ENCODE data around the gene ADSS1. TPM values are rescaled to one million over a fixed set of nuclear protein-coding genes. Genes with fewer than 3 reads are reported as not detected.

ADSS1 gene
- total RNA-seq, 1 experiment from 2014 or later: 10.0 TPM

DNA sequence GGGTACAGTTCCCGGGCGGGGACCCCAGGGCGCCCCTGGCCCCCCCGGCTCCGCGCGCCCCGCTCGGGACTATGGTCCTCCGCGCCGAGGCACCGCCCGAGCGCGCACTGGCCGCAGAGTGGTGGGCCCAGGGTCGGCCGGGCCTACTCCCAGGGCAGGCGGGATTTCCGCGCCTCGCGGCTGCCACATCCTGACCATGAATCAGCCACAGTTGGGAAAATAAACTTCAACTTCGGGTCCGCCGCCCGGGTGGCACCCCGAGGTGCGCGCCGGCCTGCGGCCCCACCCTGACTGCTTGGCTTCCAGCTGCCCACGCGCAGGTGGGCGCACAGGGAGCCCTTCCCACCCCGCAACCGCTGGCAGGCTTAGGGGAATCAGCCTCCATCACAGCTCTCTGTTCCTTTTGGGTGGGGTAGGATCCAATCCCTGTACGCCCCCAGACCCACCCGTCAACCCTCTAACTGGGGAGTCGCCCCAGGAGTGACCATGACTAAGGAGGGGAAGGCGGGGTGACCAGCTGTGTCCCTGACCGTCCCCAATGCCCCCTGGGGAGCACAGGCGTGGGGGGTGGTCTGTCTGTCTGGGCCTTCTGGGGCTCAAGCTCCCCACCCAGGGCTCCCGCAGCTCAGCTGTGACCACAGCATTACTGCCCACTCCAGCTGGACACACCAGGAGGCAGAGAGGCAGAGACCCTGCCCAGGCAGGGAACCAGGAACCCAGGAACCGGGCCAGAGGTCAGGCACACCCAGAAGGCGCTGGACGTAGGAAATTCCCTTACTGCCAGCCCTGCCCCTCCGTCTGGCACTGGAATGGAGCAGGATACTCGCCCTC lies 33.9 kb upstream of the ADSS1 start:
- peaks cover under 1% of the 10 kb centered on the region; the same call in 1 of the 2 replicates for H3K9me3 Mint-ChIP-seq
- ChIA-PET CTCF (interaction anchor here (1.4 to 1.7 kb wide), 2 partner anchors 21 to 30 kb away, joined by 3 to 4 read pairs; no protein-coding TSS in a partner anchor), POLR2A (no interaction called here)
- peak overlapping the region; percentile 62 for H3K4me3 Mint-ChIP-seq
- no peaks in the 10 kb centered on the region for H3K36me3 Mint-ChIP-seq
- H3K27ac Mint-ChIP-seq: no peak overlapping the region
- H3K4me1 Mint-ChIP-seq: peaks cover 37% of the 10 kb centered on the region
- H3K27me3 Mint-ChIP-seq (ENCODE audit: low read depth): no peaks in the 10 kb centered on the region; the same call in 1 of the 2 replicates
- ATAC-seq (no peak), DNase-seq (ENCODE audit: low spot score) (no peak)
- TF ChIP-seq ZNF263 (CRISPR knock-in tag; IDR thresholded peaks at IDR 0.05; ENCODE audit: low read depth): no peak
- no peak for TF ChIP-seq NFE2L1 (CRISPR knock-in tag; IDR thresholded peaks at IDR 0.05)
- TF ChIP-seq, protein P1, sequence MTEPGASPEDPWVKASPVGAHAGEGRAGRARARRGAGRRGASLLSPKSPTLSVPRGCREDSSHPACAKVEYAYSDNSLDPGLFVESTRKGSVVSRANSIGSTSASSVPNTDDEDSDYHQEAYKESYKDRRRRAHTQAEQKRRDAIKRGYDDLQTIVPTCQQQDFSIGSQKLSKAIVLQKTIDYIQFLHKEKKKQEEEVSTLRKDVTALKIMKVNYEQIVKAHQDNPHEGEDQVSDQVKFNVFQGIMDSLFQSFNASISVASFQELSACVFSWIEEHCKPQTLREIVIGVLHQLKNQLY (CRISPR knock-in tag; IDR thresholded peaks at IDR 0.05): no peak
- no peak for TF ChIP-seq SOX15 (CRISPR knock-in tag; IDR thresholded peaks at IDR 0.05)
- TF ChIP-seq, protein P2, sequence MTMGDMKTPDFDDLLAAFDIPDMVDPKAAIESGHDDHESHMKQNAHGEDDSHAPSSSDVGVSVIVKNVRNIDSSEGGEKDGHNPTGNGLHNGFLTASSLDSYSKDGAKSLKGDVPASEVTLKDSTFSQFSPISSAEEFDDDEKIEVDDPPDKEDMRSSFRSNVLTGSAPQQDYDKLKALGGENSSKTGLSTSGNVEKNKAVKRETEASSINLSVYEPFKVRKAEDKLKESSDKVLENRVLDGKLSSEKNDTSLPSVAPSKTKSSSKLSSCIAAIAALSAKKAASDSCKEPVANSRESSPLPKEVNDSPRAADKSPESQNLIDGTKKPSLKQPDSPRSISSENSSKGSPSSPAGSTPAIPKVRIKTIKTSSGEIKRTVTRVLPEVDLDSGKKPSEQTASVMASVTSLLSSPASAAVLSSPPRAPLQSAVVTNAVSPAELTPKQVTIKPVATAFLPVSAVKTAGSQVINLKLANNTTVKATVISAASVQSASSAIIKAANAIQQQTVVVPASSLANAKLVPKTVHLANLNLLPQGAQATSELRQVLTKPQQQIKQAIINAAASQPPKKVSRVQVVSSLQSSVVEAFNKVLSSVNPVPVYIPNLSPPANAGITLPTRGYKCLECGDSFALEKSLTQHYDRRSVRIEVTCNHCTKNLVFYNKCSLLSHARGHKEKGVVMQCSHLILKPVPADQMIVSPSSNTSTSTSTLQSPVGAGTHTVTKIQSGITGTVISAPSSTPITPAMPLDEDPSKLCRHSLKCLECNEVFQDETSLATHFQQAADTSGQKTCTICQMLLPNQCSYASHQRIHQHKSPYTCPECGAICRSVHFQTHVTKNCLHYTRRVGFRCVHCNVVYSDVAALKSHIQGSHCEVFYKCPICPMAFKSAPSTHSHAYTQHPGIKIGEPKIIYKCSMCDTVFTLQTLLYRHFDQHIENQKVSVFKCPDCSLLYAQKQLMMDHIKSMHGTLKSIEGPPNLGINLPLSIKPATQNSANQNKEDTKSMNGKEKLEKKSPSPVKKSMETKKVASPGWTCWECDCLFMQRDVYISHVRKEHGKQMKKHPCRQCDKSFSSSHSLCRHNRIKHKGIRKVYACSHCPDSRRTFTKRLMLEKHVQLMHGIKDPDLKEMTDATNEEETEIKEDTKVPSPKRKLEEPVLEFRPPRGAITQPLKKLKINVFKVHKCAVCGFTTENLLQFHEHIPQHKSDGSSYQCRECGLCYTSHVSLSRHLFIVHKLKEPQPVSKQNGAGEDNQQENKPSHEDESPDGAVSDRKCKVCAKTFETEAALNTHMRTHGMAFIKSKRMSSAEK (CRISPR knock-in tag; IDR thresholded peaks at IDR 0.05; ENCODE audit: borderline replicate concordance): no peak
- no peak for TF ChIP-seq MXD4 (CRISPR knock-in tag; IDR thresholded peaks at IDR 0.05; ENCODE audit: borderline replicate concordance)
- TF ChIP-seq, protein P3, sequence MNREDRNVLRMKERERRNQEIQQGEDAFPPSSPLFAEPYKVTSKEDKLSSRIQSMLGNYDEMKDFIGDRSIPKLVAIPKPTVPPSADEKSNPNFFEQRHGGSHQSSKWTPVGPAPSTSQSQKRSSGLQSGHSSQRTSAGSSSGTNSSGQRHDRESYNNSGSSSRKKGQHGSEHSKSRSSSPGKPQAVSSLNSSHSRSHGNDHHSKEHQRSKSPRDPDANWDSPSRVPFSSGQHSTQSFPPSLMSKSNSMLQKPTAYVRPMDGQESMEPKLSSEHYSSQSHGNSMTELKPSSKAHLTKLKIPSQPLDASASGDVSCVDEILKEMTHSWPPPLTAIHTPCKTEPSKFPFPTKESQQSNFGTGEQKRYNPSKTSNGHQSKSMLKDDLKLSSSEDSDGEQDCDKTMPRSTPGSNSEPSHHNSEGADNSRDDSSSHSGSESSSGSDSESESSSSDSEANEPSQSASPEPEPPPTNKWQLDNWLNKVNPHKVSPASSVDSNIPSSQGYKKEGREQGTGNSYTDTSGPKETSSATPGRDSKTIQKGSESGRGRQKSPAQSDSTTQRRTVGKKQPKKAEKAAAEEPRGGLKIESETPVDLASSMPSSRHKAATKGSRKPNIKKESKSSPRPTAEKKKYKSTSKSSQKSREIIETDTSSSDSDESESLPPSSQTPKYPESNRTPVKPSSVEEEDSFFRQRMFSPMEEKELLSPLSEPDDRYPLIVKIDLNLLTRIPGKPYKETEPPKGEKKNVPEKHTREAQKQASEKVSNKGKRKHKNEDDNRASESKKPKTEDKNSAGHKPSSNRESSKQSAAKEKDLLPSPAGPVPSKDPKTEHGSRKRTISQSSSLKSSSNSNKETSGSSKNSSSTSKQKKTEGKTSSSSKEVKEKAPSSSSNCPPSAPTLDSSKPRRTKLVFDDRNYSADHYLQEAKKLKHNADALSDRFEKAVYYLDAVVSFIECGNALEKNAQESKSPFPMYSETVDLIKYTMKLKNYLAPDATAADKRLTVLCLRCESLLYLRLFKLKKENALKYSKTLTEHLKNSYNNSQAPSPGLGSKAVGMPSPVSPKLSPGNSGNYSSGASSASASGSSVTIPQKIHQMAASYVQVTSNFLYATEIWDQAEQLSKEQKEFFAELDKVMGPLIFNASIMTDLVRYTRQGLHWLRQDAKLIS (CRISPR knock-in tag; IDR thresholded peaks at IDR 0.05; ENCODE audit: borderline replicate concordance): no peak
- TF ChIP-seq ZNF671 (CRISPR knock-in tag; IDR thresholded peaks at IDR 0.05): no peak
- TF ChIP-seq, protein P4, sequence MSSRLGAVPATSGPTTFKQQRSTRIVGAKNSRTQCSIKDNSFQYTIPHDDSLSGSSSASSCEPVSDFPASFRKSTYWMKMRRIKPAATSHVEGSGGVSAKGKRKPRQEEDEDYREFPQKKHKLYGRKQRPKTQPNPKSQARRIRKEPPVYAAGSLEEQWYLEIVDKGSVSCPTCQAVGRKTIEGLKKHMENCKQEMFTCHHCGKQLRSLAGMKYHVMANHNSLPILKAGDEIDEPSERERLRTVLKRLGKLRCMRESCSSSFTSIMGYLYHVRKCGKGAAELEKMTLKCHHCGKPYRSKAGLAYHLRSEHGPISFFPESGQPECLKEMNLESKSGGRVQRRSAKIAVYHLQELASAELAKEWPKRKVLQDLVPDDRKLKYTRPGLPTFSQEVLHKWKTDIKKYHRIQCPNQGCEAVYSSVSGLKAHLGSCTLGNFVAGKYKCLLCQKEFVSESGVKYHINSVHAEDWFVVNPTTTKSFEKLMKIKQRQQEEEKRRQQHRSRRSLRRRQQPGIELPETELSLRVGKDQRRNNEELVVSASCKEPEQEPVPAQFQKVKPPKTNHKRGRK (CRISPR knock-in tag; IDR thresholded peaks at IDR 0.05; ENCODE audit: borderline replicate concordance): no peak
- no peak for TF ChIP-seq MYBL2 (CRISPR knock-in tag; IDR thresholded peaks at IDR 0.05)
- TF ChIP-seq, protein P5, sequence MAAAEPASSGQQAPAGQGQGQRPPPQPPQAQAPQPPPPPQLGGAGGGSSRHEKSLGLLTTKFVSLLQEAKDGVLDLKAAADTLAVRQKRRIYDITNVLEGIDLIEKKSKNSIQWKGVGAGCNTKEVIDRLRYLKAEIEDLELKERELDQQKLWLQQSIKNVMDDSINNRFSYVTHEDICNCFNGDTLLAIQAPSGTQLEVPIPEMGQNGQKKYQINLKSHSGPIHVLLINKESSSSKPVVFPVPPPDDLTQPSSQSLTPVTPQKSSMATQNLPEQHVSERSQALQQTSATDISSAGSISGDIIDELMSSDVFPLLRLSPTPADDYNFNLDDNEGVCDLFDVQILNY (CRISPR knock-in tag; IDR thresholded peaks at IDR 0.05): 0 out of 2 replicates have a peak, but pooled peaks have one; percentile 39
- TF ChIP-seq, protein P6, sequence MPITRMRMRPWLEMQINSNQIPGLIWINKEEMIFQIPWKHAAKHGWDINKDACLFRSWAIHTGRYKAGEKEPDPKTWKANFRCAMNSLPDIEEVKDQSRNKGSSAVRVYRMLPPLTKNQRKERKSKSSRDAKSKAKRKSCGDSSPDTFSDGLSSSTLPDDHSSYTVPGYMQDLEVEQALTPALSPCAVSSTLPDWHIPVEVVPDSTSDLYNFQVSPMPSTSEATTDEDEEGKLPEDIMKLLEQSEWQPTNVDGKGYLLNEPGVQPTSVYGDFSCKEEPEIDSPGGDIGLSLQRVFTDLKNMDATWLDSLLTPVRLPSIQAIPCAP (CRISPR knock-in tag; IDR thresholded peaks at IDR 0.05): no peak
- TF ChIP-seq, protein P7, sequence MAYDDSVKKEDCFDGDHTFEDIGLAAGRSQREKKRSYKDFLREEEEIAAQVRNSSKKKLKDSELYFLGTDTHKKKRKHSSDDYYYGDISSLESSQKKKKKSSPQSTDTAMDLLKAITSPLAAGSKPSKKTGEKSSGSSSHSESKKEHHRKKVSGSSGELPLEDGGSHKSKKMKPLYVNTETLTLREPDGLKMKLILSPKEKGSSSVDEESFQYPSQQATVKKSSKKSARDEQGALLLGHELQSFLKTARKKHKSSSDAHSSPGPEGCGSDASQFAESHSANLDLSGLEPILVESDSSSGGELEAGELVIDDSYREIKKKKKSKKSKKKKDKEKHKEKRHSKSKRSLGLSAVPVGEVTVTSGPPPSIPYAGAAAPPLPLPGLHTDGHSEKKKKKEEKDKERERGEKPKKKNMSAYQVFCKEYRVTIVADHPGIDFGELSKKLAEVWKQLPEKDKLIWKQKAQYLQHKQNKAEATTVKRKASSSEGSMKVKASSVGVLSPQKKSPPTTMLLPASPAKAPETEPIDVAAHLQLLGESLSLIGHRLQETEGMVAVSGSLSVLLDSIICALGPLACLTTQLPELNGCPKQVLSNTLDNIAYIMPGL (CRISPR knock-in tag; IDR thresholded peaks at IDR 0.05): 0 out of 2 replicates have a peak, but pooled peaks have one; percentile 28
- TF ChIP-seq ZNF232 (CRISPR knock-in tag; IDR thresholded peaks at IDR 0.05): no peak
- TF ChIP-seq FOXP1 (CRISPR knock-in tag; IDR thresholded peaks at IDR 0.05; ENCODE audit: borderline replicate concordance): no peak
- no peak for TF ChIP-seq ZBTB21 (CRISPR knock-in tag; IDR thresholded peaks at IDR 0.05; ENCODE audit: borderline replicate concordance)
- TF ChIP-seq GABPB1 (CRISPR knock-in tag; IDR thresholded peaks at IDR 0.05): no peak
- TF ChIP-seq ATF1 (CRISPR knock-in tag; IDR thresholded peaks at IDR 0.05): 0 out of 2 replicates have a peak, but pooled peaks have one; percentile 5
- TF ChIP-seq, protein P8, sequence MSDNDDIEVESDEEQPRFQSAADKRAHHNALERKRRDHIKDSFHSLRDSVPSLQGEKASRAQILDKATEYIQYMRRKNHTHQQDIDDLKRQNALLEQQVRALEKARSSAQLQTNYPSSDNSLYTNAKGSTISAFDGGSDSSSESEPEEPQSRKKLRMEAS (CRISPR knock-in tag; IDR thresholded peaks at IDR 0.05): no peak
- TF ChIP-seq FOXK1 (CRISPR knock-in tag; IDR thresholded peaks at IDR 0.05): 0 out of 2 replicates have a peak, but pooled peaks have one; percentile 11
- TF ChIP-seq TP53 (CRISPR knock-in tag; IDR thresholded peaks at IDR 0.05): no peak
